ENCODE results near the gene TUBAL3. TPM values are rescaled to one million over a fixed set of nuclear protein-coding genes. Genes with fewer than 3 reads are reported as not detected.

Gene TUBAL3
- total and polyA plus RNA-seq, 9 donors = 0.08 to 0.82 (median 0.21) TPM; not detected in 1

DNA sequence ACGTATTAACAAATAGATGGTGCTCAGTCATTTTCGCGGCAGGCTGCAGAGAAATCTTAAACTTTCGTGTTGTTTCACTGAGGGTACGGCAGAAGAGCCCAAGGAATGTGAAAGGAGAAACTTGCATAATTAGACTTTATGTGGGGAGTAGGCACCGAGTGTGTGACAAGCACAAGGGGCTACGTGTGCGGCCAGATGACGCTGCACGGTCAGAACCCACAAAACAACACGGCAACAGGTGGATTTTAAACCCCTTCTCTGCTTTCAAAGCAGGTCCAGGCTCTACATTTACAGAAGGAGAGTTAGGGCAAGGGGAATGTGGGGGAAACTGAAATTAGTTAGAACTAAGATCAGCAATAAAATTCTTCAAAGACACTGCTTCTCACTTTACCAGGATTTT lies 40.3 kb downstream of the TUBAL3 start:
- Histone ChIP-seq H3K27ac (ENCODE audit: low read length) (no peak overlapping the region), H3K27me3 (ENCODE audit: control insufficient read depth, insufficient read depth, low read length) (peaks cover 12% of the 10 kb centered on the region), H3K4me1 (ENCODE audit: control insufficient read depth, insufficient read depth, low read length) (peaks cover 10% of the 10 kb centered on the region), H3K36me3 (ENCODE audit: control insufficient read depth, insufficient read depth, low read length) (no peaks in the 10 kb centered on the region), H3K9me3 (replicated peaks; ENCODE audit: control insufficient read depth, low read depth, low read length) (no peaks in the 10 kb centered on the region), H3K4me3 (ENCODE audit: low read length) (no peak overlapping the region)
- 83% methylated on average over 5 of the region's 11 CpGs for WGBS (ENCODE audit: insufficient coverage)
- no peak for DNase-seq

DNA sequence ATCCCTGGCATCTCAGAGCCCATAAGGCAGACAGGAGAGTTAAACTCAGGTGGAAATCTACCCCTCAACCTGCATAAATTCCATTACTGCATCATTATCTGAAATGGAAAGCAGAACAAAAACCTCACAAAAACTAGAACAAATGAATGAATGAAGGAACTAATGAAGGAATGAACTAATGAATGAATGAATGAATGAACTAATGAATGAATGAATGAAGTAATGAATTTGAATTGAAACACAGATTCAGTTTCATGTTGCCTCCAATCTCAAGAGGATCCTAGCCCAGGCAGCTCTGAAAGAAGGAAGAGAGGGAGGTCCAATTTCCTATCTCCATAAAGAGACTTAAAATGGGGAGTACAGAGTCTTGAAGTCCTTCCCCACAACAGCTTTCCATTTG lies 41.8 kb downstream of the TUBAL3 start:
- Histone ChIP-seq H3K9me3 (replicated peaks; ENCODE audit: control insufficient read depth, low read depth, low read length) (no peaks in the 10 kb centered on the region), H3K4me3 (ENCODE audit: low read length) (no peak overlapping the region), H3K27me3 (ENCODE audit: control insufficient read depth, insufficient read depth, low read length) (peaks cover 12% of the 10 kb centered on the region), H3K4me1 (ENCODE audit: control insufficient read depth, insufficient read depth, low read length) (peaks cover 15% of the 10 kb centered on the region), H3K27ac (ENCODE audit: low read length) (no peak overlapping the region), H3K36me3 (ENCODE audit: control insufficient read depth, insufficient read depth, low read length) (no peaks in the 10 kb centered on the region)
- no peak for DNase-seq

DNA sequence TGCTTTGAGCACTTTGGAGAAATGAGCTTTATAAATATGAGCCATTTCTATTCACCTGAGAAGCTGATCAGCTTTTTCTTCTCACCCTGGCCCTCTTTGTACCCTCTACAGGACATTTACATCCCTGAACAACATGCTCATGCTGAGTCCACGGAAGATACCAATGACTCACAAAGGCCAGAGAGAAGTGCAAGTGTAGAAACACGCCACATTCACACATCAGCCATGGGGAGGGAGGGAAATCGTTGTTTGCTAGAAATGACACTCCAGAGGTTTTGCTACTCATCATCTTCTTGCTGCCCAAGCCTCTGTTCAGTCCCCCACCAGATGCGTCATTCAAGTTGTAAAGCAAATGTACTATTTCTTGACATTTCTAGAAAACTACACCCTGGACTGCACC lies 42.7 kb downstream of the TUBAL3 start:
- no peaks in the 10 kb centered on the region for H3K36me3 ChIP-seq (ENCODE audit: control insufficient read depth, insufficient read depth, low read length)
- H3K4me1 ChIP-seq (ENCODE audit: control insufficient read depth, insufficient read depth, low read length) = peaks cover 15% of the 10 kb centered on the region
- no peak overlapping the region for H3K4me3 ChIP-seq (ENCODE audit: low read length)
- 100% methylated on average over 1 of the region's 4 CpGs for WGBS (ENCODE audit: insufficient coverage)
- peaks cover 12% of the 10 kb centered on the region for H3K27me3 ChIP-seq (ENCODE audit: control insufficient read depth, insufficient read depth, low read length)
- no peaks in the 10 kb centered on the region for H3K9me3 ChIP-seq (replicated peaks; ENCODE audit: control insufficient read depth, low read depth, low read length)
- DNase-seq = no peak
- no peak overlapping the region for H3K27ac ChIP-seq (ENCODE audit: low read length)

DNA sequence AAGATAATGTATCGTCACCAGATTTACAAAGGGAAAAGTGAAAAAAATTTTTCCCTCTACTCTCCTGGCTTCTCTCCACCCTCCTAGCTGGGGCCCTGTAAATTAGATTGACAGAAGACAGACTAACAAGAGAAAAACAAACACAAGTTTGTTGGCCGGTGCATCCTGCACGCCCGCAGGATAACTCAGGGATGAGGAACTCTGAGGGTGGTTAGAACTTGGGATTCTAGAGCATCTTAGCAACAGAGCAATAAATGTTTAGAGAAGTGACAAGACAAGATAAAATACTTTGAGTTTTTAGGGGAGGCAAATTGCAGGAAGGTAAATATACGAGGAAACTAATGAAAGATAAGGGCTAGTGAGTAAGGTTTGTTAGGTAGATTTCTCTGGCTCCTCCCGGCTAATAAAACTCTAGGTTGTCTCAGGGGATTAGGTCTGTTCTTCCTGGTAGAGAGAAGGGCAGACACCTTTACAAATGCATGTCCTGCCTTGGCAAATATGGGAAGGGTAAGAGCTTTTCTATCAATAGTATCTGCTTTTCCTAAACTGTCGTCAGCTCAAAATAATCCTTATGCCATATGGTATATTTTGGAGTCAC lies 44.2 kb downstream of the TUBAL3 start:
- H3K27me3 ChIP-seq (ENCODE audit: control insufficient read depth, insufficient read depth, low read length) = peaks cover 9% of the 10 kb centered on the region

DNA sequence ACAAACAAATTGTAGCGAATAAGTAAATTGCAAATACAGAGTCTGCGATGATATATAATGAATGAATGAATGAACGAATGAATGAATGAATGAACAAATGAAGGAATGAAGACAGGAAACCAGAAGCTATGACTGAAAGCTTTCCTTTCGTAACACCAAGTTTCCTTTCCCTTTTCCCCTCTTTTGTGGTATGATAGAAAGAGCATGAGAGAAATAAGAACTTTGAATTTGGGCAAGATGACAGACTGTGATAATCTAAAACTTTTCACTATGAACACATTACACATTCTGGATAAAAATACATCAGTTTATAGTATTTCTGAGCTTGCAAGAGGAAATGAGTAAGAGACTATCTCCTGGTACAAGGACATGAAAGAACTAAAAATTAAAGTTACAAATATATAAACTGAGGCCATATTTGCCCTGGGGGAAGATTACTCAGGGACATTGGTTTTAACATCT lies 48.3 kb downstream of the TUBAL3 start:
- WGBS (ENCODE audit: insufficient coverage) = no CpG with 5 or more reads among the region's 4 CpGs
- H3K27me3 ChIP-seq (ENCODE audit: control insufficient read depth, insufficient read depth, low read length) = no peaks in the 10 kb centered on the region
- H3K4me3 ChIP-seq (ENCODE audit: low read length) = no peak overlapping the region

More for the DNA sequence above, 44.2 kb downstream of the TUBAL3 start:
- DNase-seq = peak; percentile 16
- peaks cover 15% of the 10 kb centered on the region for H3K4me1 ChIP-seq (ENCODE audit: control insufficient read depth, insufficient read depth, low read length)
- H3K27ac ChIP-seq (ENCODE audit: low read length) = no peak overlapping the region
- H3K36me3 ChIP-seq (ENCODE audit: control insufficient read depth, insufficient read depth, low read length) = no peaks in the 10 kb centered on the region
- no peak overlapping the region for H3K4me3 ChIP-seq (ENCODE audit: low read length)
- no peaks in the 10 kb centered on the region for H3K9me3 ChIP-seq (replicated peaks; ENCODE audit: control insufficient read depth, low read depth, low read length)
- 44% methylated on average over 3 of the region's 7 CpGs for WGBS (ENCODE audit: insufficient coverage)

DNA sequence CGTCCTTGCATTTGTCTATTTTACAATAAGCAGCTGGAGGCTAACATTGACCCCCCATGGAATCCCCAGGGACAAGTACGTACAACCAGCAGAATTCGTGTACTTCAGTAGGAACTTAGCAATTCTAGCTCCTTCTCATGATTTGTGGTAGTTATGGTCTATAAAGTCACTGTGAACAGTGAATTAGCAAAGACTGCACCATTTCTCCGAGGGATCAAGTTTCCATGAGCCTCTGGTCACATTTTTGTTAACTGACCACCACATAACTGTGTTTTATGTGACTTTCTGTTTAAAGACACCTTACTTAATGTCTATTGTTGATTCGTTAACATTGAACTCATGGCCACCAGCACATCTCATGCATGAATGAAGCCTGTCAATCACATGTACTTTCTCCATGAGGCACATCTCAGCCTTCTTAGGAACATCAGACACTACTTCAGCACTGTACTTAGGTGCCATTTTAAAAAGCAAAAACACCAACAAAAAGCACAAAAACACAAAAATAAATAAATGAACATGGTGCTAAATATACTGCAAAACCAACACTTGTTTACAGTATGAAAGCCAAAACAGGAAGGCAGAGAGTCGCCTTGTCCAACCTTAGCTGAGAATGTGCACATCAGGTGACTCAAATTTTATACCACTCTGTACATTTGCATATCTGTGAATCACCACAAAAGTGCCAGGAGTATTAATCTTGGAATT lies 48.9 kb downstream of the TUBAL3 start:
- H3K36me3 ChIP-seq (ENCODE audit: control insufficient read depth, insufficient read depth, low read length) = no peaks in the 10 kb centered on the region
- no peak overlapping the region for H3K4me3 ChIP-seq (ENCODE audit: low read length)
- H3K27ac ChIP-seq (ENCODE audit: low read length) = no peak overlapping the region
- H3K9me3 ChIP-seq (replicated peaks; ENCODE audit: control insufficient read depth, low read depth, low read length) = no peaks in the 10 kb centered on the region
- 72% methylated on average over 2 of the region's 6 CpGs for WGBS (ENCODE audit: insufficient coverage)
- no peaks in the 10 kb centered on the region for H3K27me3 ChIP-seq (ENCODE audit: control insufficient read depth, insufficient read depth, low read length)
- no peak for DNase-seq
- peaks cover 5% of the 10 kb centered on the region for H3K4me1 ChIP-seq (ENCODE audit: control insufficient read depth, insufficient read depth, low read length)

More for the DNA sequence above, 48.3 kb downstream of the TUBAL3 start:
- no peak for DNase-seq
- no peaks in the 10 kb centered on the region for H3K9me3 ChIP-seq (replicated peaks; ENCODE audit: control insufficient read depth, low read depth, low read length)
- H3K4me1 ChIP-seq (ENCODE audit: control insufficient read depth, insufficient read depth, low read length) = peaks cover 5% of the 10 kb centered on the region
- H3K27ac ChIP-seq (ENCODE audit: low read length) = no peak overlapping the region
- H3K36me3 ChIP-seq (ENCODE audit: control insufficient read depth, insufficient read depth, low read length) = no peaks in the 10 kb centered on the region

DNA sequence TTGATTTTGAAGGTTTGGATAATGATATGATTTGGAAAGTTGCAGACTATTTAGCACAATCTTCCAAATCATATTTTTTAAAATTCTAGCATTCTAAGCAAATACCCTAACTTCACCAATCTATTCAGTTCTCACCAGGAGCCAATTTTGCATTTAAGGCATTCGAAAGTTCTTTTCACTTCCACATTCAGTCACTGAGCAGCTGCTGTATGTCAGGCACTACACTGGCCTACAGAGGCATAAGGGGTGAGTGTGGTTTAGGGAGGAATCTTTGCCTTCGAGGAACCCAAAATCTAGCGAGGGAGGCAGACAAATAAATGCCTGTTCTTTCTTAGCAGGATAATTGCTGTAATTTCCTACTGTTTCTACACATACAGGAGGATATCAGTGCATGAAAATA lies 50.6 kb downstream of the TUBAL3 start:
- Histone ChIP-seq H3K27ac (ENCODE audit: low read length) (no peak overlapping the region), H3K9me3 (replicated peaks; ENCODE audit: control insufficient read depth, low read depth, low read length) (no peaks in the 10 kb centered on the region), H3K4me1 (ENCODE audit: control insufficient read depth, insufficient read depth, low read length) (peaks cover 3% of the 10 kb centered on the region), H3K4me3 (ENCODE audit: low read length) (no peak overlapping the region), H3K27me3 (ENCODE audit: control insufficient read depth, insufficient read depth, low read length) (no peaks in the 10 kb centered on the region), H3K36me3 (ENCODE audit: control insufficient read depth, insufficient read depth, low read length) (no peaks in the 10 kb centered on the region)
- WGBS (ENCODE audit: insufficient coverage) = no CpG with 5 or more reads among the region's 3 CpGs
- no peak for DNase-seq

DNA sequence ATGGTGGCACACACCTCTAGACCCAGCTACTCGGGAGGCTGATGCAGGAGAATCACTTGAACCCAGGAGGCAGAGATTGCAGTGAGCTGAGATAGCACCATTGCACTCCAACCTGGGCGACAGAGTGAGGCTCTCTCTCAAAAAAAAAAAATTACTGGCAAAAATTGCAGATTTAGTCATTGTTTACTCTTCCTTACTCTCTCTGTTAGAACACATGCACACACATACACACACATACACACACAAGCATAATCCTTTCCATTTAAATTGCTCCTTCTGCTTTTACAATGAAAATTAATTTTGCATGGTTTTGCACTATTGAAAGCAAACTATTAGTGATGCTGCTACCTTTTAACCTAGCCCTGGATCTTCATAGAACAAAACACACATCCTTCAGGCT lies 55.3 kb downstream of the TUBAL3 start:
- no CpG with 5 or more reads among the region's 2 CpGs for WGBS (ENCODE audit: insufficient coverage)
- no peaks in the 10 kb centered on the region for H3K4me1 ChIP-seq (ENCODE audit: control insufficient read depth, insufficient read depth, low read length)
- H3K27me3 ChIP-seq (ENCODE audit: control insufficient read depth, insufficient read depth, low read length) = no peaks in the 10 kb centered on the region
- DNase-seq = no peak
- H3K27ac ChIP-seq (ENCODE audit: low read length) = no peak overlapping the region
- H3K4me3 ChIP-seq (ENCODE audit: low read length) = no peak overlapping the region
- H3K9me3 ChIP-seq (replicated peaks; ENCODE audit: control insufficient read depth, low read depth, low read length) = no peaks in the 10 kb centered on the region
- no peaks in the 10 kb centered on the region for H3K36me3 ChIP-seq (ENCODE audit: control insufficient read depth, insufficient read depth, low read length)

DNA sequence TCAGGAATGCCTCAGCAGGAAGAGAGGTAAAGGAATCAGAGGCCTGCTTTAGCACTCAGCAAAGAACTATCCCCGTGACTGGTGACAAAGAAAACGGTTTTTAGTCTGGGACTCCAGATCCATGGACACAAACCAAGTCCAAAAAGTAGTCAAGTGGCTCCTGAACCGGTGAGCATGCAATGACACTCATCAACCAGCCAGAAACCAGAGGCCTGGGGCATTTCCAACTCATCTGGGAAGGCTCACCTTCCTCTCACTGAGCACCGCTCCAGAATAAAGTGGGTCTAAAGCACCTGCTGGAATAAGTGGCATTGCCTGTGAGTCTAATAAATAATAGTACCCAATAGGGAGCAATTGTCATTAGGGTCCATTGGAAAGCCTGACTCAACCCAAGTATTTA lies 57.7 kb downstream of the TUBAL3 start:
- no peaks in the 10 kb centered on the region for H3K36me3 ChIP-seq (ENCODE audit: control insufficient read depth, insufficient read depth, low read length)
- no peak overlapping the region for H3K27ac ChIP-seq (ENCODE audit: low read length)
- H3K9me3 ChIP-seq (replicated peaks; ENCODE audit: control insufficient read depth, low read depth, low read length) = no peaks in the 10 kb centered on the region
- DNase-seq = no peak
- H3K4me1 ChIP-seq (ENCODE audit: control insufficient read depth, insufficient read depth, low read length) = no peaks in the 10 kb centered on the region
- no peaks in the 10 kb centered on the region for H3K27me3 ChIP-seq (ENCODE audit: control insufficient read depth, insufficient read depth, low read length)
- H3K4me3 ChIP-seq (ENCODE audit: low read length) = no peak overlapping the region
- 100% methylated on average over 1 of the region's 4 CpGs for WGBS (ENCODE audit: insufficient coverage)

DNA sequence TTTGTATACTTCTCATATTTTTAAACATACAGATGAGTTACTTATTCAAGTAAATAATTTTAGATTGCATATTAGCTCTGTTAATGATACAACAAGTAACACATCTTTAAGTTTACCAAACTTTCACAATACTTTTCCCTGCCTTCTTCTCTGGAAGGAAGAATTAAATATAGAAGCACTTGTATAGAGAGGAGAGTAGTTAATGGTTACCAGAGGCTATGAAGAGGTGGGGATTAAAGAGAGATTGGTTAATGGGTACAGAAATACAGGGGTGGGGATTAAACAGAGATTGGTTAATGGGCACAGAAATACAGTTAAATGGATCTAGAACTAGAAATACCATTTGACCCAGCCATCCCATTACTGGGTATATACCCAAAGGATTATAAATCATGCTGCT lies 59.9 kb downstream of the TUBAL3 start:
- no peak overlapping the region for H3K4me3 ChIP-seq (ENCODE audit: low read length)
- no peaks in the 10 kb centered on the region for H3K36me3 ChIP-seq (ENCODE audit: control insufficient read depth, insufficient read depth, low read length)
- H3K27me3 ChIP-seq (ENCODE audit: control insufficient read depth, insufficient read depth, low read length) = no peaks in the 10 kb centered on the region
- H3K27ac ChIP-seq (ENCODE audit: low read length) = no peak overlapping the region
- no peaks in the 10 kb centered on the region for H3K9me3 ChIP-seq (replicated peaks; ENCODE audit: control insufficient read depth, low read depth, low read length)
- no peaks in the 10 kb centered on the region for H3K4me1 ChIP-seq (ENCODE audit: control insufficient read depth, insufficient read depth, low read length)
- no peak for DNase-seq
